Measurements from ENCODE around the gene FBXW5. TPM values are rescaled to one million over a fixed set of nuclear protein-coding genes. Genes with fewer than 3 reads are reported as not detected.

The FBXW5 gene
- total and polyA plus RNA-seq, 2 experiments from 2014 or later: 27.0 to 111 TPM

DNA sequence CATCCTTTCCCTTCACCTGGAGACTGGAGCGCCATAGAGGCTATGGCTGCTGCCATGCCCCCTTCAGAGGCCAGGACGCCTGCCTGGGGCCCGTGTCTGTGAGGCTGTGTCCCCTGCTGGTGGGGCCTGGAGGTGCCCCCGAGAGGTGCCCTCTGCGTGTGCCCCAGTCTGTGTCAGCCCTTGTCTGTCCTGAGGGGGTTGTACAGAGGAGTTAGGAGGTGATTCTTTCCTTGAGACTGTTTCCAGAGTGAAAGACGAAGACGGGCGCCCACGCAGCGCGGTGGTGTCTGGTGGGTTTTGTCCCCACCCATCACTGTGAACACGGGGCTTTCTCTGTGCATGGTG, 33.7 kb downstream of the FBXW5 start (continued):
- TF ChIP-seq CTCF (conservative IDR thresholded peaks at IDR 0.05; ENCODE audit: low read depth in 2 of 2): no peak
- TF ChIP-seq, protein P1, sequence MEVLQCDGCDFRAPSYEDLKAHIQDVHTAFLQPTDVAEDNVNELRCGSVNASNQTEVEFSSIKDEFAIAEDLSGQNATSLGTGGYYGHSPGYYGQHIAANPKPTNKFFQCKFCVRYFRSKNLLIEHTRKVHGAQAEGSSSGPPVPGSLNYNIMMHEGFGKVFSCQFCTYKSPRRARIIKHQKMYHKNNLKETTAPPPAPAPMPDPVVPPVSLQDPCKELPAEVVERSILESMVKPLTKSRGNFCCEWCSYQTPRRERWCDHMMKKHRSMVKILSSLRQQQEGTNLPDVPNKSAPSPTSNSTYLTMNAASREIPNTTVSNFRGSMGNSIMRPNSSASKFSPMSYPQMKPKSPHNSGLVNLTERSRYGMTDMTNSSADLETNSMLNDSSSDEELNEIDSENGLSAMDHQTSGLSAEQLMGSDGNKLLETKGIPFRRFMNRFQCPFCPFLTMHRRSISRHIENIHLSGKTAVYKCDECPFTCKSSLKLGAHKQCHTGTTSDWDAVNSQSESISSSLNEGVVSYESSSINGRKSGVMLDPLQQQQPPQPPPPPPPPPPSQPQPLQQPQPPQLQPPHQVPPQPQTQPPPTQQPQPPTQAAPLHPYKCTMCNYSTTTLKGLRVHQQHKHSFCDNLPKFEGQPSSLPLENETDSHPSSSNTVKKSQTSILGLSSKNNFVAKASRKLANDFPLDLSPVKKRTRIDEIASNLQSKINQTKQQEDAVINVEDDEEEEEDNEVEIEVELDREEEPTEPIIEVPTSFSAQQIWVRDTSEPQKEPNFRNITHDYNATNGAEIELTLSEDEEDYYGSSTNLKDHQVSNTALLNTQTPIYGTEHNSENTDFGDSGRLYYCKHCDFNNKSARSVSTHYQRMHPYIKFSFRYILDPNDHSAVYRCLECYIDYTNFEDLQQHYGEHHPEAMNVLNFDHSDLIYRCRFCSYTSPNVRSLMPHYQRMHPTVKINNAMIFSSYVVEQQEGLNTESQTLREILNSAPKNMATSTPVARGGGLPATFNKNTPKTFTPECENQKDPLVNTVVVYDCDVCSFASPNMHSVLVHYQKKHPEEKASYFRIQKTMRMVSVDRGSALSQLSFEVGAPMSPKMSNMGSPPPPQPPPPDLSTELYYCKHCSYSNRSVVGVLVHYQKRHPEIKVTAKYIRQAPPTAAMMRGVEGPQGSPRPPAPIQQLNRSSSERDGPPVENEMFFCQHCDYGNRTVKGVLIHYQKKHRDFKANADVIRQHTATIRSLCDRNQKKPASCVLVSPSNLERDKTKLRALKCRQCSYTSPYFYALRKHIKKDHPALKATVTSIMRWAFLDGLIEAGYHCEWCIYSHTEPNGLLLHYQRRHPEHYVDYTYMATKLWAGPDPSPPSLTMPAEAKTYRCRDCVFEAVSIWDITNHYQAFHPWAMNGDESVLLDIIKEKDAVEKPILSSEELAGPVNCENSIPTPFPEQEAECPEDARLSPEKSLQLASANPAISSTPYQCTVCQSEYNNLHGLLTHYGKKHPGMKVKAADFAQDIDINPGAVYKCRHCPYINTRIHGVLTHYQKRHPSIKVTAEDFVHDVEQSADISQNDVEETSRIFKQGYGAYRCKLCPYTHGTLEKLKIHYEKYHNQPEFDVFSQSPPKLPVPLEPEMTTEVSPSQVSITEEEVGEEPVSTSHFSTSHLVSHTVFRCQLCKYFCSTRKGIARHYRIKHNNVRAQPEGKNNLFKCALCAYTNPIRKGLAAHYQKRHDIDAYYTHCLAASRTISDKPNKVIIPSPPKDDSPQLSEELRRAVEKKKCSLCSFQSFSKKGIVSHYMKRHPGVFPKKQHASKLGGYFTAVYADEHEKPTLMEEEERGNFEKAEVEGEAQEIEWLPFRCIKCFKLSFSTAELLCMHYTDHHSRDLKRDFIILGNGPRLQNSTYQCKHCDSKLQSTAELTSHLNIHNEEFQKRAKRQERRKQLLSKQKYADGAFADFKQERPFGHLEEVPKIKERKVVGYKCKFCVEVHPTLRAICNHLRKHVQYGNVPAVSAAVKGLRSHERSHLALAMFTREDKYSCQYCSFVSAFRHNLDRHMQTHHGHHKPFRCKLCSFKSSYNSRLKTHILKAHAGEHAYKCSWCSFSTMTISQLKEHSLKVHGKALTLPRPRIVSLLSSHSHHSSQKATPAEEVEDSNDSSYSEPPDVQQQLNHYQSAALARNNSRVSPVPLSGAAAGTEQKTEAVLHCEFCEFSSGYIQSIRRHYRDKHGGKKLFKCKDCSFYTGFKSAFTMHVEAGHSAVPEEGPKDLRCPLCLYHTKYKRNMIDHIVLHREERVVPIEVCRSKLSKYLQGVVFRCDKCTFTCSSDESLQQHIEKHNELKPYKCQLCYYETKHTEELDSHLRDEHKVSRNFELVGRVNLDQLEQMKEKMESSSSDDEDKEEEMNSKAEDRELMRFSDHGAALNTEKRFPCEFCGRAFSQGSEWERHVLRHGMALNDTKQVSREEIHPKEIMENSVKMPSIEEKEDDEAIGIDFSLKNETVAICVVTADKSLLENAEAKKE (CRISPR knock-in tag; IDR thresholded peaks at IDR 0.05): no peak
- no peak for TF ChIP-seq POLR2AphosphoS5 (IDR thresholded peaks at IDR 0.05; ENCODE audit: low read depth)
- TF ChIP-seq CREB1 (CRISPR knock-in tag; IDR thresholded peaks at IDR 0.05; ENCODE audit: low read depth): no peak
- TF ChIP-seq STAT1 (IDR thresholded peaks at IDR 0.05; ENCODE audit: unreplicated experiment): no peak

- Mint-ChIP-seq H3K27ac (no peak overlapping the region), H3K36me3 (ENCODE audit: low read depth) (peaks cover 41% of the 10 kb centered on the region)
These were observed 34.2 kb downstream of the FBXW5 start for GRCh38 chr9:136910197-136910900.

More at GRCh38 chr9:136910197-136910900, 34.2 kb downstream of the FBXW5 start:
- Histone ChIP-seq H3K27me3 (ENCODE audit: insufficient read depth) (no peaks in the 10 kb centered on the region), H3K4me1 (ENCODE audit: insufficient read depth) (no peaks in the 10 kb centered on the region), H3K79me2 (replicated peaks; ENCODE audit: insufficient read depth) (peaks cover 4% of the 10 kb centered on the region; the same call in 1 of the 2 replicates), H4K20me1 (replicated peaks; ENCODE audit: insufficient read depth) (no peaks in the 10 kb centered on the region; the same call in 1 of the 2 replicates), H3K4me3 (no peak overlapping the region), H2AFZ (no peak overlapping the region), H3K9me2 (ENCODE audit: insufficient read depth) (no peaks in the 10 kb centered on the region), H3F3A (replicated peaks; ENCODE audit: low read depth) (no peaks in the 10 kb centered on the region), H3K27ac (ENCODE audit: low read depth) (no peak overlapping the region), H3K36me3 (ENCODE audit: insufficient read depth) (peaks cover 6% of the 10 kb centered on the region), H3K4me2 (no peak overlapping the region)
- H3K4me3 Mint-ChIP-seq: no peak overlapping the region
- H3K4me1 Mint-ChIP-seq: no peaks in the 10 kb centered on the region
- no peaks in the 10 kb centered on the region for H3K9me3 Mint-ChIP-seq
- TF ChIP-seq EZH2 (IDR thresholded peaks at IDR 0.05; ENCODE audit: low read depth, unreplicated experiment): no peak
- DNase-seq (ENCODE audit: low spot score): no peak
- H3K27me3 Mint-ChIP-seq (ENCODE audit: insufficient read depth, low read depth, poor library complexity): peaks cover 3% of the 10 kb centered on the region
- ATAC-seq: no peak
